HG03097 (cell line): Measurements from ENCODE around the gene EVI5L.
"Not testable (repeated sequence)": the region's sequence is repeated elsewhere in the genome, so short reads cannot be mapped to it uniquely, and the experiment has no call there.

ENCODE experiments used
- ATAC-seq: cut with Tn5 transposase; IDR thresholded peaks from one replicate; pipeline ENCODE4 v1.9.1; 2021; ENCODE audit not compliant: unreplicated experiment, low FRiP score

EVI5L gene

DNA sequence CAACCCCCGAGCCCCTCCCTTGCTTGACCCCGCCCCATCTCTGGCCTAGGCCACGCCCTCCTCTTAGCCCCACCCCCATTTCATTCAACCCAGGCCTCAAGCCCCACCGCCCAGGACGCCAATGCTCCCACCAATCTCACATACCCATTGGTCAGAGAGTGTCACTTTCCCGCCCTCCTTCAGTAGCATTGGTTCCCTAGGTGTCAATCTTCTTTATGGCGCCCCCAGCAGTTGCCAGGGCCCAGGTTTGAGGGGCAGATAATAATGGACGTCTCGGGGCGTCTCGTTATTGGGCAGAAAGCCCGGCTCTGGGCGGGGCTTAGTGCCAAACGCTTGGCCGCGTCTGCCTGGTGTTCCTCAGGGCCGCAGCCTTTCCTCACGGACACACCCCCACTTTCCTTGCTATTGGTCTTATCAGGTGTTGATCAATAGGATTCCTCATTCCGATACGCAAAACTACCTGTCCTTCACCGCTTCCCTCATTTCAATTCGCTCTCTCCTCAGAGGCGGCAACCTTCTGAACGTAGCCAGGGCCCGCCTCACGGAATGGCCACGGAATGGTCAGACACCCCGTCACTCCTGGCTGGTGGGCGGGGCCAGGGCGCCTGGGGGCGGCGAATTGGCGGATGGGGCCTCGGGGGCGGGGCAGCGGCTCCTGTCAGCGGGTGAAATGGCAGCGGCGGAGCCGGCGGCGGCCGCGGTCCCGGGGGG is at the start of gene EVI5L:
EVI5L (plus strand) TSS at position 658 of the 711 bp plus-strand sequence. CDS start 16,325 bp downstream, outside the sequence.
- ATAC-seq: peak; percentile 89

GRCh38 chr19:7781157-7781556 is 48.9 kb upstream of the EVI5L start:
- ATAC-seq: no peak

- no peak for ATAC-seq
Observed at GRCh38 chr19:7783991-7784423, 46.0 kb upstream of the EVI5L start.

DNA sequence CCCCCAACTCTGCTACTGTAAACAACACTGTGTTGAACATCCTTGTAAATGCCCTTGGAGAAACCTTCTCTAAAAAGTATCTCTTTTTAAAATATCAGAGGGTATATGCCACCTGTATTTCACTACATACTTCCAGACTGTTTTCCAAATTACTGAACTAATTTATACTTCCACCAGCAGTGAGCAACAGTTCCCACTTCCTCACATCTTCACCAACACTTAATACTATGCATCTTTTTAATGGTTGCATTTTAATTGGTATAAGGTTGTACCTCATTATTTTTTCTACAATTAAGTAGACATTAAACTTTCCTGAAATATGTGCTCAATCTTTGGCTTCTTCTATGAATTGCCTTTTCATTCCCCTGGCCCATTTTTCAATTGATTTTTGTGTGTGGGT is 45.2 kb upstream of the EVI5L start:
- no peak for ATAC-seq

- no peak for ATAC-seq
Observed at GRCh38 chr19:7787141-7787540, 42.9 kb upstream of the EVI5L start.

DNA sequence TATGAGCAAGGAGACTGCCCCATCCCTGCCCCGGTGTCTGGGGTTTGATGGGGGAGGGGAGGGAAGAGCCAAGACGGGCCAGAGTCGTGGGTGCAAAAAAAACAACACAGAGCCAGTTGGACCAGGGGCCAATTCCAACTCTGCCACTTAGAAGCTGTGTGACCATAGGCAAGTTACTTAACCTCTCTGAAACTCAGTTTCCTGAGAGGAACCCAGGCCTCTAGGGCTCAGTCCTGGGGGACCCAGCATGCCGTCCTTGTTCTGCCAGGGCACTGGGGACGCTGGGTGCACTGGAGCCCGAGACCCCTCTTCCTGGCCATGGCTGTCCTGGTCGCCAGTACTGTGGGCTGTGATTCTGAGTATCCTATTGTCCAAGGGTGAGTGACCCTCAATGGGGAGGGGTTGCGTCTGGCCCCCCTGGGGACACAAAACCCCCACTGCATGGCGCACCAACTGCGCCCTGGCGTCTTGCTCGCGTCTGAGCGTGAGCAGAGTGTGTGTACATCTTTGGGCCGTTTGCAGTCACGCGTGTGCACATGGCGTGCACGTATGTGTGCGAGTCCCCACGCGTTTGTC is 42.3 kb upstream of the EVI5L start:
- ATAC-seq: no peak

GRCh38 chr19:7788178-7788932 is 41.7 kb upstream of the EVI5L start:
- ATAC-seq: no peak

- ATAC-seq: no peak
Observed at GRCh38 chr19:7788933-7789323, 41.1 kb upstream of the EVI5L start.

DNA sequence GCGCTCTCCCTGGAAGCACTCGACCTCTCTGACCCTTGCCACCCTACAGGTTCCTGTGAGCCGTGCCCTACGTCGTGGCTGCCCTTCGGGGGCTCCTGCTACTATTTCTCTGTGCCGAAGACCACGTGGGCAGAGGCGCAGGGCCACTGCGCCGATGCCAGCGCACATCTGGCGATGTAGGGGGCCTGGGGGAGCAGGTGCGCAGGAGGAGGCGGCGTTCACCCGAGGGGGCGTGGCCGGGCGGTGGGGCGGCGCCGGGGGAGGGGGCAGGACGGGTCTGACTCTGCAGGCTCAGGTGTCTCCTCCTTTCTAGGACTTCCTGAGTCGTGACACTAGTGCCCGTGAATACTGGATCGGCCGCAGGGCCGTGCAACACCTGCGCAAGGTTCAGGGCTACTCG is 40.6 kb upstream of the EVI5L start:
- ATAC-seq: no peak

DNA sequence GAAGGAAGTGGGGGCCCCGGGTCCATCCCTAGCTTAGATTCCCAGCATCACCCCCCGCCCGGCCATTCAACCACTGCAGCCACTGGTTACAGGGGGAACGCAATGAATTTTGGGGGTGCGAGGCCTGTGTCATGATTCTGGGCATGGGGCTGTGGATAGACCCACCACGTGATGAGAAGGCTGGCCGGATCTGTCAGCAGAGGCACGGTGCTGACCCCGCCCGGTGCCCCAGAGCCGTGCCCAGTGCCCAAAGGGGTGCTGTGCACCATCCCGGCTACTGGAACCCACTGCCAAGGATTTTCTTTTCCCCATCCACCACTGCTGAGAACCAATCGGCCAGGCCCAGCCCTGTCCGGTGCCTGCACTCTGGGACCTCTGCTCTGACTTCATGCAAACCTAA is 39.6 kb upstream of the EVI5L start:
- ATAC-seq: no peak

DNA sequence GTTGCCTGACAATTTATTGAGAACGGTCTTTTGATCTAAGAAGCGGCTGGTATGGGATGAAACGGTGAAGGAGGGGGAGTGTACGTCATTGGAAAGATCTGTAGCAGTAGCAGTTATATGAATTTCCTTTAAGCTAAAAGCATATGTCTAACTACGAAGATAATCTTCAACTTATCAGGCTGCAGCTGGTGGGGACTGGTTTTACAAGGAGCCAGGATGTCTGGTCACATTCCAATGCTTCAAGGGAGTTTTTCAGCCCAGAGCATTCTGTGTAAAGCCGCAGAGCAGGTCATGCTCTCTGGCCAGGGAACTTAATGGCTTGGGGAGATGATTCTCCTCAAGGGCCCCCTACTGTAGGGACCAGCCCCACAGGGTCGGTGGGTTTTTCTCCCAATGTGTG is 37.7 kb upstream of the EVI5L start:
- ATAC-seq: no peak

- not testable (repeated sequence) for ATAC-seq
Observed at GRCh38 chr19:7792701-7793100, 37.3 kb upstream of the EVI5L start.

DNA sequence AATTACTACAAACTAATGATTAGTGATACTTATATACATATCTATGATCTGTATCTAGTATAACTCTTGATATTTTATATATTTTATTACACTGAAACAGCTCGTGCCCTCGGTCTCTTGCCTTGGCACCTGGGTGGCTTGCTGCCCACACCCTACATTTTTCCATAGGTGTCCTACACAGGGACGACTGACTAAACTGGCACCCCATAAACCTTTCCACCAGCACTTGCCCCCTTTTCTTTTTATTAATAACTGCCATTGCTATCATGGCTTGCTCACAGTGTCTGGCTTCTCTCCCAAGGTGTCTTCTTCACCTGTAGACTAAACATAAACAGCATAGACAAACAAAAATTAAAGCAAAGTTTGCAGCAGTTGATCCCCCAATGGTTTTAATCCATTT is 36.5 kb upstream of the EVI5L start:
- ATAC-seq: no peak

GRCh38 chr19:7795555-7796161 is 34.4 kb upstream of the EVI5L start:
- no peak for ATAC-seq

GRCh38 chr19:7799640-7800355 is 30.2 kb upstream of the EVI5L start:
- ATAC-seq: no peak

DNA sequence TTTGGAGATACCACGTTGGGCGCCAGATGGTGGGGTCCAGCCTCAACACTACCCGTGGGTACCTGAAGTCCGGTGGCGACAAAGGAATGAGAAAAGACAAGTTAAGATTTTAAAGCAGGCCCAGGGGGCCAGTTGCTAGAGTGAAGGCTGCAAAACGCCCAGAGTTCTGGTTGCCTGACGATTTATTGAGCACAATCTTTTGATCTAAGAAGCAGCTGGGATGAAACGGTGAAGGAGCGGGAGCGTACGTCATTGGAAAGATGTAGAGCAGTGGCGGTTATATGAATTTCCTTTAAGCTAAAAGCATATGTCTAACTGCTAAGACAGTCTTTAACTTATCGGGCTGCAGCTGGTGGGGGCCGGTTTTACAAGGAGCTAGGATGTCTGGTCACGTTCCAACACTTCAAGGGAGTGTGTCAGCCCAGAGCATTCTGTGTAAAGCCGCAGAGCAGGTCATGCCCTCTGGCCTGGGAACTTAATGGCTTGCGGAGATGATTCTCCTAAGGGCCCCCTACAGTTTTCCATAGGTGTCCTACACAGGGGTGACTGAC is 28.9 kb upstream of the EVI5L start:
- ATAC-seq: no peak

- no peak for ATAC-seq
Observed at GRCh38 chr19:7806234-7806633, 23.8 kb upstream of the EVI5L start.

DNA sequence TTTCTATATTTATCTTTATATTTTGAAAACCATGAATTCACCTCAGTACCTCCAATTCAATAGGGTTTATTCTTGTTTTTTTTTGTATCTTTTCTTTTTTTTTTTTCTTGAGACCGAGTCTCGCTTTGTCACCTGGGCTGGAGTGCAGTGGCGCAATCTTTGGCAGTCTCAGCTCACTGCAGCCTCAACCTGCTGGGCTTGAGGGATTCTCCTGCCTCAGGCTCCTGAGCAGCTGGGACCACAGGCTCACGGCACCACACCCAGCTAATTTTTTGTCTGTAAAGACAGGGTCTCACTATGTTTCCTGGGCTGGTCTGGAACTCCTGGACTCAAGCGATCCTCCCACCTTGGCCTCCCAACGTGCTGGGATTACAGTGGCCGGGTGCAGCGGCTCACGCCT is 23.1 kb upstream of the EVI5L start:
- ATAC-seq: no peak

- ATAC-seq: no peak
Observed at GRCh38 chr19:7808108-7808507, 21.9 kb upstream of the EVI5L start.

DNA sequence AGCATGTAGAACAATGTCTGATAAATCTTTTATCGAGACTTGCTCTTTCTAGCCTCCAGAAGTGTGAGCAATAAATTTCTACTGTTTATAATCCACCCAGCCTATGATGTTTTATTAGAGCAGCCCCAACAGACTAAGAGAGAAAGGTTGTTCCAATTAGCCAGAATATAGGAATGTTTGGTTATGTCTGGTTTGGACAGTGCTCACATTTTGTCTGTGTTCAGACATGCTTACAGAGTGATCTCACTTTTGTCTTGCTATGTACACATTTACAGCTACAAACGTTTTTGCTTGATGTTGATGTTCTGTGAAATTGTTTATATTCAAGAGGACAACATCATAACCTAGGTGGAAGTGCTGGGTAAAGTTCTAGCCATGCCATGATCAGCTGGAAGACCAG is 18.0 kb upstream of the EVI5L start:
- no peak for ATAC-seq
